HG03378 (cell line): Measurements from ENCODE around the gene RNFT1.
"Not testable (repeated sequence)": the region's sequence is repeated elsewhere in the genome, so short reads cannot be mapped to it uniquely, and the experiment has no call there.

Experiments used
- ATAC-seq: cut with Tn5 transposase; IDR thresholded peaks from one replicate; pipeline ENCODE4 v1.9.1; 2021; ENCODE audit warnings: mild to moderate bottlenecking, moderate library complexity; ENCODE audit not compliant: unreplicated experiment

Gene RNFT1

GRCh38 chr17:59964482-59965328, at the start of gene RNFT1:
TSS of gene RNFT1 (minus strand) at chr17:59964740. CDS start at chr17:59964663, 77 bp downstream.
- ATAC-seq: peak; percentile 55

- not testable (repeated sequence) for ATAC-seq
Measured at GRCh38 chr17:60009326-60009725, 44.8 kb upstream of the RNFT1 start.

GRCh38 chr17:60008377-60008776, 43.8 kb upstream of the RNFT1 start:
- not testable (repeated sequence) for ATAC-seq

GRCh38 chr17:60006160-60006559, 41.6 kb upstream of the RNFT1 start:
- ATAC-seq: no peak

- ATAC-seq: not testable (repeated sequence)
Measured at GRCh38 chr17:60004561-60004960, 40.0 kb upstream of the RNFT1 start.

- ATAC-seq: not testable (repeated sequence)
Measured at GRCh38 chr17:60002405-60002804, 37.9 kb upstream of the RNFT1 start.

GRCh38 chr17:59996608-59997007, 32.1 kb upstream of the RNFT1 start:
- not testable (repeated sequence) for ATAC-seq

GRCh38 chr17:59975166-59975565, 10.6 kb upstream of the RNFT1 start:
- ATAC-seq: not testable (repeated sequence)

- not testable (repeated sequence) for ATAC-seq
Measured at GRCh38 chr17:59973483-59973882, 8.9 kb upstream of the RNFT1 start.

GRCh38 chr17:59972778-59973177, 8.2 kb upstream of the RNFT1 start:
- ATAC-seq: no peak

- ATAC-seq: not testable (repeated sequence)
Measured at GRCh38 chr17:59971771-59972170, 7.2 kb upstream of the RNFT1 start.

GRCh38 chr17:59963738-59964481, 630 bp downstream of the RNFT1 start:
- ATAC-seq: peak; percentile 28

- ATAC-seq: no peak
Measured at GRCh38 chr17:59962739-59963318, 1.7 kb downstream of the RNFT1 start.

GRCh38 chr17:59959574-59959973, 5.0 kb downstream of the RNFT1 start:
- not testable (repeated sequence) for ATAC-seq

- no peak for ATAC-seq
Measured at GRCh38 chr17:59954856-59955255, 9.7 kb downstream of the RNFT1 start.

GRCh38 chr17:59950049-59950448, 14.5 kb downstream of the RNFT1 start:
- ATAC-seq: no peak

- ATAC-seq: not testable (repeated sequence)
Measured at GRCh38 chr17:59947310-59947709, 17.2 kb downstream of the RNFT1 start.

- ATAC-seq: not testable (repeated sequence)
Measured at GRCh38 chr17:59946433-59946832, 18.1 kb downstream of the RNFT1 start.

GRCh38 chr17:59941131-59941530, 23.4 kb downstream of the RNFT1 start:
- no peak for ATAC-seq

GRCh38 chr17:59940697-59941096, 23.8 kb downstream of the RNFT1 start:
- ATAC-seq: not testable (repeated sequence)

- not testable (repeated sequence) for ATAC-seq
Measured at GRCh38 chr17:59933317-59933716, 31.2 kb downstream of the RNFT1 start.
